Measurements from ENCODE around the gene ETV1.

ETV1 gene

DNA sequence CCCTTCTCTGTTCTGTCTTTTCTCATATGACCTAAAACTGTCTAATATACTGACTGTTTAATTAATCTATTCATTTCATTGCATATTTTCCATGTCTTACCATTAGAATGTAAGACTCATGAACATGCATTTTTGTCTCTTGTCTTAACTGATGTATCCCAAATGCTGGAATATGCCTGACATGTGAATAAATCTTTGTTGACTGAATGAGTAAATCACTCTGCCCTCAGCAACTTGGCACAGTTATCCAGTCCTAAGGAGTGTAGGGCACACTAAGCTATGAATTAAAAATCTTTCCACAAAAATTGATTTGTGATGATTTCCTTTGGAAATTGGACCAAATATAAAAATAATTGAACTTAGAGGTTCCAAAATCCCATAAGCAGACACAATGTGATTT lies 111.3 kb downstream of the ETV1 start:
- DNase-seq, result no peak

- DNase-seq, result no peak
These were observed 113.9 kb downstream of the ETV1 start for GRCh38 chr7:13875496-13876074.

GRCh38 chr7:13874783-13875182 lies 114.7 kb downstream of the ETV1 start:
- DNase-seq, result no peak

DNA sequence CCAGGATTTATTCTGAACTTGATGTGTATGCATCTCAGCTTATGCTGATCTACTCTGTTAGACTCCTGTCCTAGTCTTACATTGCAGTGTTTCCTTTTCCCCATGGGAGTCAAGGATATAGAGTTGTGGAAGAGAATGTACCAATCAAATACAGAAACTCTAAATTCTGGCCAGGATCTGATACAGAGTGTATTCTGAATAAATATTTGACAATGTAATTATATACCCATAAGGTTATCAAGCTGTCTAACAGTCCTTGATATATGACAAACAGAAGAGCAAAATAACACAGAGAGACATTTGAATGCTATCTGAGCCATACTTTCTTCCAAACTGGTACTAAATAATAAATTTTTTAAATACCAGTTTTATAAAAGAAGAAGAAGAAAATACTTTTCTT lies 116.8 kb downstream of the ETV1 start:
- DNase-seq, result no peak

DNA sequence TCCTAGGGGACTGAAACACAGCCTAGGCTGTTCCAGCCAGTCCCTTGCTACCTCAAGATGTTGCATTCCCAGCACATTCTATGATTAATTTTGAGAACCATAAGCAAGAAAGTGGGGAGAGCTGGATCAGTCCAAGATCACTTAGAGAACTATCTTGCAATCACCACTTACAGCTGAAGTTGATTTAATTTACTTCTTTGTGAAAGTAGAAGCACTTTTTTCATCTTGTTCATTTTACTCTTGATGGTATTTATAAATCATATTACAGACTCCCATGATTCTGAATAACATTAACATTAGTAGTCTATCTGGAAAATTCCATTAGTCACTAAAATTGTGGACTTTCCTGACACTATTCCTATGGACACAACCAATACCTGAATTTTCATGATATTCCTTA lies 118.5 kb downstream of the ETV1 start:
- no peak for DNase-seq

DNA sequence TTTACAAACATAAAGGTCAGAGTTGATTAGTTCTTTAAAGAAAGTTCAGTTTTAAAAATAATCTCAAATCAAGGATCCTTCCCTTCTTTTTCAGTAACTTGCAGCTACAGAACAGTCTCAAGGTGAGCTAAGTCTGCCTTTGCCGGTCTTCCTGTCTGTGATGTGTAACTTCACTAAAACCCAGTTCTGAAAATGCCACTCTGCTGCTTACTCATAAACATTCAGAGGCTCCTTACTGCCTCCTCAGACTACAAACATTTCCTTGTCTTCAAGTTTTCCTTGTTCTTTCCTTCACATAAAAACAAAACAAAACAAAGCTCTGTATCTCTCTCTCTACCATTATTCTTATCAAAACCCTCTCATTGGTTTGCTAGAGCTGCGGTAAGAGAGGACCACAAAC lies 128.7 kb downstream of the ETV1 start:
- no peak for DNase-seq

GRCh38 chr7:13856012-13856411 lies 133.5 kb downstream of the ETV1 start:
- DNase-seq, result no peak

DNA sequence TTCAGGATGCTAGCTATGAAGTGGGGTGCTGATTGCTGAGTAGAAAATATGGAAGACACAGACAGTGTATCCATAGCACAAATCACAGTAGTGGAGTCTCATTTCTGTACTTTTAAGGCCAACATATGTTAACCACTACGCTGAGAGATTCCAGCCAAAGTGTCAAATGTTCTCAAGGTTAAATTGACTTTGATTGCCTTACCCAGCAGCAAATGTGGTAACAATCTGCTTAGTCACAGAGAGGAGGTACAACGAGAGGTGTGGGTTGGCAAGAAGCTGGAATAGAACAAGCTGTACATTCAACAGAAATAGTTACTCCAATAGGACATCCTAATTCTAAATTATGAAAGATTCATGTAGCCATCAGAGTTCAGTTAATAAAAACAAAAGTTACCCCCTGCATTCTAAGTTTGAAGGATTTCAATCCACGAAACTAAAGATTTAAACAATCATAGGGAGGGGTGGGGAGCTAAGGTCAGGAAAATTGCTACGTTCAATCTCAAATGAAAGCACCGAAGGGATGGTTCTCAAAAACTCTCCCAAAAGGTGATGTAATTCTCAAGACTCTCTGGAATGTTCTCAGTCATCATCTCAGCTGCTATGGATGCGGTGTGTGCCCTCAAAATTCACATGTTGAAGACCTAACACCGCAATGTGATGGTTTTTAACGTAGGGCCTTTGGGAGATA lies 137.0 kb downstream of the ETV1 start:
- DNase-seq, result no peak

DNA sequence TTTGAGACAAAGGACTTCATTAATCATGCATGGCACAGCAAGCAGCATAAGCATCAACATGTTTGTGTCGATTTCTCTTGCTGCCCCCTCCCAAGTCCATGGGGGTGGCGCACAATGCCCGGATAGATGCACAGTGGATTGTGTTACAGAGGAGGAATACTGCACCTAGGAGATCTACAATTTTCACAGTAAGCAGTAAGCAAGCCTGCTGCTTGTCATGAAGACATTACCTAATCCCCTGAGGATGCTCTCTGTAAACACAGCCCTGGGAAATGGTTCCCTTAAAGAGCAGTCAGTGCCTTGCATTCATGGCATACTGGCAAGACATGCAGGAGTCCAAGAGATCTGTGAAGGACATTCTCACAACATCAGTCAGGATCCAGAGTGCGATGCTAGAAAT lies 137.7 kb downstream of the ETV1 start:
- DNase-seq, result no peak

DNA sequence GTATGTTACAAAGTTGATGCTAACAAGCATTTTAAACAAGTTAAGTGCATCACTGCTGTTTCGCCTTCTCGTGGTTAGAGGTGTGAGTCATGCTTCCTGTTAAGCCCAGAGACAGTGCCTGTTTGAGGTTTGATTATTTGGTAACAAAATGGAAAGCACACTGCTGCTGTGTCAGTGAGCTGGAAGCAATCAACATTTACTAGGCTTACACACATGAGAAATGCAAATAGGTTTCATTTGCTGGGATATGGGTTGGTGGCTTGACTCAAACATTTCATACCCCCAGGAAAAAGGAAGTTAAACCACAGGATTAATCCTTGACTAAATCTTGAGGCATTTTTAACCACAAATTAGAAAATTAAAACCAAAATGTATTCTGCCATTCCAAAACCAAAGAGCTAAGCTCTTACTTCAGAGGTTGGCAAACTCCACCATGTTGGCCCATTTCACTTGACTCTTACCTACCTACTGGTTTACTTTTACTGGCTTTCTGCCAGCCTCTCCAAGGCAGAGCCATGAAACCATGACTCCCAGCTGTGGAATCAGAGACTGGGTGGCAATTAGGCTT lies 139.2 kb downstream of the ETV1 start:
- DNase-seq, result peak; percentile 81 to 86

DNA sequence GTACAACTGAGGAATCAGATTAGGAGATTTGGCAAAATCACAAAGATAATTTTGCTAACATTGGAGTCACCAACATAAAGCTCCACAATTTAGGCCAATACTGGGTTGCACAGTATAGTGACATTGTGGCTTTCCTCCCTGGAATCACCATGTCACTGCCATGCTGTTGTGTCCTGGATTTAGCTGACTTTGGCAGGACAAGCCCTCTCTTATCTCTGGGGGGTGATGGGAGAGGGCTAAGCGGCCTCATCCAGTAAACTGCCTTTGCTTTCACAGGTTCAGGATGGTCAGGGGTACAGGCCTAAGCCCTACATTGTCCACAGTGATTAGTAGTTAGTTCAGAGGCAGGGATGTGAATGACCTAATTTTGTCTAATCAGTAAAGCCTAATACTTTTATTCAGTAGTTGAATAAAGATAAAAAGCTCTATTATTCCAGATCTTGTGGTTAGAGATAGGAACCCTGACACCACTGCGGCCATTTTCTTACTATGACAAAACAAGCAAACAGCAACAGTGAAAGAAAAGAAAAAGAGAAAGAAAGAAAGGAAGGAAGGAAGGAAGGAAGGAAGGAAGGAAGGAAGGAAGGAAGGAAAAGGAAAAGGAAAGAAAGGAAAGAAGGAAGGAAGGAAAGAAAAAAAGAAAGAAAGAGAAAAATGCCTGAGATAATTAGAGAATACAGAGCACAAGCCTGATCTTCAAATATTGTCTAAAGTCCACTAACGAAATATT lies 140.1 kb downstream of the ETV1 start:
- DNase-seq, result no peak

DNA sequence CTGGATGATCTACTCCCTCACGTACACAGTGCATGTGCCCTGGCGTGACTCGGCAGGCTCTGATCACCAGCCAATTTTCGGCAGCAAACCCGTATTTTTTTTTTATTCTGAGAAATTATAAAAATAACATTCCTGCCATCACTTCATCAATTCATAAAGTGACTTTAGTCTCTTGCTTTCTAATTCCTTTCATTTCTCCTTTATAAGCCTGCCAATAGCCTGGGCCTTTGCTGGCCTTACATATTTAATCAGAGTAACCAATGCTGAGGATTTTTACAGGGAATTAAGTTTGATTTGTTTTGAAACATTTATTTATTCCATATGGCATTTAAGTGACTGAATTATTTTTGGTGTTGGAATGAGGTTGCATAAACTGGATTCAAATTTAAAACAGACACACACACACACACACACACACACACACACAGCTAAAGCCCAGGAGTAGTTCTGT lies 140.8 kb downstream of the ETV1 start:
- DNase-seq, result no peak

GRCh38 chr7:13846386-13846785 lies 143.1 kb downstream of the ETV1 start:
- DNase-seq, result no peak

DNA sequence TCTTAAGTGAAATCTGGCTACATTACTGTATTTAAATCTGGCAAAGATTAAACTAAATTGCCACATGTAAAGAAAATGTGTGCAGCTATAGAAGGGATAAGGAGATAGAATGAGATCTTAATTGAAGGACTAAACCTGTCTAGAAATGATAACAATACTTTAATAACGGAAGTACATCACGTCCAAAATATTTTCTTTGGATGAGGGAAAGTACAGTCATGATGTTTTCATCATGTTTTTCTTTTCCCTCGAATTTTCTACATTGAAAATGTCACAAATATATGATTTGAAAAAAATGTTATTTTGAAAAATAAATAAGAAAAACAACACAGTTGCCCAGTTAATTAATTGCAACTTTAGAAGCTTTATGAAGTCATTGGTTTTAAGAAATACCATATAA lies 143.9 kb downstream of the ETV1 start:
- DNase-seq, result no peak

DNA sequence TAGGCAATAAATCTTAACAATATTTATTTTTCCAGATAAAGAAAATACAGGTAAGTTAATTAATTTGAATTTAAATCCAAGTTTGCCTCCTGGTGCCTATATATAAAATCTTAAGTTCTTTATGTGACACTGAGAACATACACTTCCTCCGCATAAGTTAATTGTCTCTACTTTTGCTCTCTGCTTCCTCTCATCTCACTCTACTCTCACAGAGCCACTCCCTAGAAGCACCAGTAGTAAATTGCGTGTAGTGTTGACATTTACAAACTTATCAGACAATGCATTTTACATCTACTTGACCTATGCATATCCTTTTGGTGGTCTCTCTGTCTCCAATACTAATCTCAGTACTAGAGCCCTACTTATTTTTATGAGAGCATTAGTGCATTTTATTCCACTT lies 144.5 kb downstream of the ETV1 start:
- no peak for DNase-seq

GRCh38 chr7:13841284-13841683 lies 148.2 kb downstream of the ETV1 start:
- no peak for DNase-seq
